Upper lobe of left lung (tissue), 6 donors: Measurements from ENCODE around the gene DOCK1. TPM values are rescaled to one million over a fixed set of nuclear protein-coding genes. Genes with fewer than 3 reads are reported as not detected.

Experiments
- ATAC-seq, 2 donors: fragments of 200-7000 bp; cut with Tn5 transposase; one replicate each; pipeline ENCODE4 v1.9.1; 2022; ENCODE audit warnings: mild to moderate bottlenecking in 2 of 2, moderate library complexity in 2 of 2; ENCODE audit not compliant: low FRiP score in 2 of 2
- DNase-seq, 2 donors: peaks; one replicate each; pipeline ENCODE4 v3.0.0-alpha.2; 2019 to 2020
- H3K27ac ChIP-seq, 4 donors: fragments of 200-600 bp; sonication (generic); one replicate each; pipeline ENCODE4 v1.5.1; 2016 to 2019
- H3K27me3 ChIP-seq, 4 donors: fragments of 200-600 bp; sonication (generic); one replicate each; pipeline ENCODE4 v1.5.1; 2017 to 2019
- H3K36me3 ChIP-seq, 4 donors: fragments of 200-600 bp; sonication (generic); one replicate each; pipeline ENCODE4 v1.5.1; 2016 to 2019
- H3K4me1 ChIP-seq, 4 donors: fragments of 200-600 bp; sonication (generic); one replicate each; pipeline ENCODE4 v1.5.1; 2018 to 2019
- H3K4me3 ChIP-seq, 4 donors: fragments of 200-600 bp; sonication (generic); one replicate each; pipeline ENCODE4 v1.5.1; 2017 to 2019; ENCODE audit warnings: mild to moderate bottlenecking in 2 of 4, moderate library complexity in 1 of 4
- H3K9me3 ChIP-seq, 4 donors: fragments of 200-600 bp; sonication (generic); one replicate each; pipeline ENCODE4 v1.5.1; 2018 to 2019
- EP300 ChIP-seq, 4 donors: sonication (generic); formaldehyde crosslinking; IDR thresholded peaks; one replicate each; pipeline ENCODE4 v1.5.1; 2017; ENCODE audit warnings: antibody characterized with exemption in 4 of 4, control low read depth in 2 of 4
- POLR2A ChIP-seq, 4 donors: fragments of 450-650 bp; IDR thresholded peaks; one replicate each; pipeline ENCODE4 v1.5.1; 2016 to 2017; ENCODE audit warnings: antibody characterized with exemption in 4 of 4, mild to moderate bottlenecking in 2 of 4
- POLR2AphosphoS5 ChIP-seq, 2 donors: sonication (generic); formaldehyde crosslinking; IDR thresholded peaks; one replicate each; pipeline ENCODE4 v1.5.1; 2017; ENCODE audit warnings: antibody characterized with exemption in 2 of 2
- WGBS, 2 donors: methylation state at CpG; one replicate each; pipeline ENCODE4 v1.1.5; 2017 to 2018; 5-methylcytosine and 5-hydroxymethylcytosine counted together
- total RNA-seq, 6 donors: library from RNA; depleted of rRNA in 4 of 6; stranded (reverse); fragments of >200 nt in 4 of 6; gene quantifications; one replicate each; pipeline versions ENCODE4 v1.1.0 to v1.2.1, GENCODE V29; 2016 to 2021
- TF ChIP-seq, protein P1 (sequence below), 6 experiments: fragments of 450-650 bp in 4 of 6; fragments of 200-600 bp in 2 of 6; sonication (generic) in 2 of 6; IDR thresholded peaks; one replicate each; pipeline ENCODE4 v1.5.1; 2016 to 2019; ENCODE audit warnings: antibody characterized with exemption in 6 of 6
- donor health status: DM: no; HTN: no; CAD: no; lungs with moderate emphysema.
- donor health status: DM: no; HTN: yes; CAD: no; lungs with severe emphysema.

Gene DOCK1
- total RNA-seq, 6 donors from 2014 or later: 37.5 to 63.9 (median 45.8) TPM

DNA sequence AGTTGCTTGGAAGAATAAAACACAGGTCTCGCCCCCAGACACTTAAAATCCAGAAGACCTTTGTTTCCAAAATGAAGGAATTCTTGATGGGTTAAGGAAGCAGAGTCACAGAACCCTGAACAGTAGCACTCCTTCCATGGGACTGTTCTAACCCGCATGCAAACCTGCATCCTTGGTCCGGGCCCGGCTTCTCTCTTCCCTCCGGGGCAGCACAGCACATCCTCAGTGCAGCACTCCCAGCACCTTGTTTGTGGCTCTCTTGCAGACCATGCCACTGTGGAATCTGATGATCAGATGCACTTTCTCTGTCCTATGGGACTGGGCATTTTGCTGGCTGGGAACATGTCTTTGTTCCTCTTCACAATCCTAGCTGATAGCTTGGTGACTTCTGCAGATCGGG is 257.6 kb downstream of the DOCK1 start:
- Histone ChIP-seq H3K9me3 (no peaks in the 10 kb centered on the region), H3K4me1 (peaks cover 0 to 4% (median 2%) of the 10 kb centered on the region in 4 donors), H3K36me3 (no peaks in the 10 kb centered on the region), H3K27me3 (no peaks in the 10 kb centered on the region), H3K27ac (no peak overlapping the region), H3K4me3 (no peak overlapping the region)
- TF ChIP-seq, protein P1, sequence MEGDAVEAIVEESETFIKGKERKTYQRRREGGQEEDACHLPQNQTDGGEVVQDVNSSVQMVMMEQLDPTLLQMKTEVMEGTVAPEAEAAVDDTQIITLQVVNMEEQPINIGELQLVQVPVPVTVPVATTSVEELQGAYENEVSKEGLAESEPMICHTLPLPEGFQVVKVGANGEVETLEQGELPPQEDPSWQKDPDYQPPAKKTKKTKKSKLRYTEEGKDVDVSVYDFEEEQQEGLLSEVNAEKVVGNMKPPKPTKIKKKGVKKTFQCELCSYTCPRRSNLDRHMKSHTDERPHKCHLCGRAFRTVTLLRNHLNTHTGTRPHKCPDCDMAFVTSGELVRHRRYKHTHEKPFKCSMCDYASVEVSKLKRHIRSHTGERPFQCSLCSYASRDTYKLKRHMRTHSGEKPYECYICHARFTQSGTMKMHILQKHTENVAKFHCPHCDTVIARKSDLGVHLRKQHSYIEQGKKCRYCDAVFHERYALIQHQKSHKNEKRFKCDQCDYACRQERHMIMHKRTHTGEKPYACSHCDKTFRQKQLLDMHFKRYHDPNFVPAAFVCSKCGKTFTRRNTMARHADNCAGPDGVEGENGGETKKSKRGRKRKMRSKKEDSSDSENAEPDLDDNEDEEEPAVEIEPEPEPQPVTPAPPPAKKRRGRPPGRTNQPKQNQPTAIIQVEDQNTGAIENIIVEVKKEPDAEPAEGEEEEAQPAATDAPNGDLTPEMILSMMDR (IDR thresholded peaks at IDR 0.05): no peak
- no peak for TF ChIP-seq EP300 (IDR thresholded peaks at IDR 0.05)
- no peak for TF ChIP-seq POLR2AphosphoS5 (IDR thresholded peaks at IDR 0.05)
- no peak for TF ChIP-seq POLR2A (IDR thresholded peaks at IDR 0.05)
- DNase-seq (no peak), ATAC-seq (no peak)
- 95 to 96% methylated on average over 6 of the region's 6 CpGs for WGBS, 2 donors

DNA sequence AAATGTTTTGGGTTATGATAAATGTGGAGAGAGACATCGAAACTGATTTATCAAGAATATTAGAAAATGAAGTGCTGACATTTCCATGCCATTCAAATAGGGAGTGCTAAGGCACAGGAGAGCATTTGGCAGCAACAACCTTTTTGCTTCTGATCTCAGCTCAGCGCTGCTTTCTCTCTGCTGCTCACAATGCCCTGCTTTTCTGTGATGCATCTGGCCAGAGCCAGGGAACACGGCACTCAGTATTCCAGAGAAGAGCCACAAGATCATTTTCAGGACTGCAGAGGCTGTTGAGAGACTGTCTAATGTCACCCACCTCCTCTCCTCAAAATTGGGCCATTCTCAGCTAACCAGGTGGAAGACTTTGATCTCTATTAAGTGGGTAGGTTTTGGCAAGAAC is 263.0 kb downstream of the DOCK1 start:
- Histone ChIP-seq H3K27me3 (no peaks in the 10 kb centered on the region), H3K27ac (no peak overlapping the region), H3K9me3 (no peaks in the 10 kb centered on the region), H3K4me3 (no peak overlapping the region), H3K36me3 (no peaks in the 10 kb centered on the region), H3K4me1 (peaks cover 0 to 2% (median 0%) of the 10 kb centered on the region in 4 donors)
- WGBS, 2 donors: 82% methylated on average over 3 of the region's 3 CpGs
- TF ChIP-seq POLR2A (IDR thresholded peaks at IDR 0.05) (no peak), EP300 (IDR thresholded peaks at IDR 0.05) (no peak), POLR2AphosphoS5 (IDR thresholded peaks at IDR 0.05) (no peak)
- TF ChIP-seq, protein P1 (IDR thresholded peaks at IDR 0.05): no peak
- no peak for ATAC-seq
- DNase-seq: no peak

DNA sequence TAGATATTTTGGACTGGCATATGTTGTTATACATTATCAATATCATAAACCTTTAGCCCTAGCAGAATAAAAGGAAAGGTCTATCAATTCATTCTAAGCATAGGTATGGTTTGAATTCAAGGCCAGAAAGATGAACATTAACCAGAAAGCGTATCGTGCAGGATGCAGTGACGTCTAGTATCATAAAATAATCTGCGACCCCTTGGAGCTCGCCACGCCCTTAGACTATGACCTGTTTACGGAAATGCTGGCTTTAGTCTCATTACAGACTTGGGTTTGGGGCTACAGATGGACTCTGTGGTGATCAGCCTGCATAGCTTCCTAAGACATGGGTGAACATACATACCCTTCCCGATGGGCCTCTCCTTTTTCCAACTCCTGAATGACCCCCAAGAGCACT is 269.6 kb downstream of the DOCK1 start:
- TF ChIP-seq, protein P1 (IDR thresholded peaks at IDR 0.05): no peak
- TF ChIP-seq POLR2A (IDR thresholded peaks at IDR 0.05) (no peak), POLR2AphosphoS5 (IDR thresholded peaks at IDR 0.05) (no peak), EP300 (IDR thresholded peaks at IDR 0.05) (no peak)
- H3K36me3 ChIP-seq: peaks cover 0 to 7% (median 0%) of the 10 kb centered on the region in 4 donors
- H3K4me3 ChIP-seq: no peak overlapping the region
- H3K9me3 ChIP-seq: no peaks in the 10 kb centered on the region
- no peak overlapping the region for H3K27ac ChIP-seq
- WGBS, 2 donors: 95 to 97% methylated on average over 8 of the region's 8 CpGs
- ATAC-seq (no peak), DNase-seq (no peak)
- no peaks in the 10 kb centered on the region for H3K4me1 ChIP-seq
- no peaks in the 10 kb centered on the region for H3K27me3 ChIP-seq

DNA sequence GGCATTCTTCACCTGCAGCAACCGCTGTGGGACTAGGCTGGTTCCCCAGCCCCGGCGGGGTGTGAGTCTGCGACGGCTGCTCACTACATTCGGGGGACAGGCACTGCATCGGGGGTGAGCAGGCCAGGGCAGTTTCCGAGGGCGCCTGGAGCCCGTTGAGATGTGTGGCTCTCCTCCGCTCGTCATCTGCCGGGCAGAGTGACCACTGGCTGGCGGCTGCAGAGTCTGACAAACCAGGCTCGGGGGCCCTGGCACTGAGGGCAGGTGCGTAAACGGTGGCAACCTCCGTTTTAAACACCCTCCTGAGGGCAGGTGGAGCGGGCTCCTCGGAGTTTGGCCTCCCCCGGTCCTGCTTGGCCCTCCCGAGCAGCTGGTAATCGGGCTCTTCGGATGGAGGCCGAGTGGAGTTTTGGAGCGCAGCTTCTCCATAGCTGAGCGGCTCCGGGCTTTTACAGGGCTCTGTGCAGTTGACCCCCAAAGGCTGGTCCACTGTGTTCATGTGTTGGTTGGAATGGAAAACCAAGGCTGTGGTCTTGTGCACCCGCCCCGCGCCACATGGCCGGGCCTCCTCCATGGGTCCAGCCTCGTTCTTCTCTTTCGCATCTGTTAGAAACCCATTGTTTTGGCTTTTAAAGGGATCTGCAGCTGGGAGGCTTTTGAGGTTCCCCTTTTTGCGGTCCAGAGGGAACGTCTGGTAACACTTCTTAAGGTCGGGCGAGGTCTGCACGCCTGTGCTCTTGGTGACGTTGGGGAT is 270.3 kb downstream of the DOCK1 start:
- Histone ChIP-seq H3K36me3 (peaks cover 0 to 7% (median 0%) of the 10 kb centered on the region in 4 donors), H3K4me3 (no peak overlapping the region), H3K27ac (no peak overlapping the region), H3K9me3 (no peaks in the 10 kb centered on the region), H3K4me1 (no peaks in the 10 kb centered on the region), H3K27me3 (no peaks in the 10 kb centered on the region)
- TF ChIP-seq EP300 (IDR thresholded peaks at IDR 0.05) (no peak), POLR2A (IDR thresholded peaks at IDR 0.05) (no peak), POLR2AphosphoS5 (IDR thresholded peaks at IDR 0.05) (no peak)
- TF ChIP-seq, protein P1 (IDR thresholded peaks at IDR 0.05): no peak
- 95 to 96% methylated on average over 13 to 40 of the region's 40 CpGs for WGBS, 2 donors
- DNase-seq (peak in 1 of 2 donors; percentile 70), ATAC-seq (no peak)

DNA sequence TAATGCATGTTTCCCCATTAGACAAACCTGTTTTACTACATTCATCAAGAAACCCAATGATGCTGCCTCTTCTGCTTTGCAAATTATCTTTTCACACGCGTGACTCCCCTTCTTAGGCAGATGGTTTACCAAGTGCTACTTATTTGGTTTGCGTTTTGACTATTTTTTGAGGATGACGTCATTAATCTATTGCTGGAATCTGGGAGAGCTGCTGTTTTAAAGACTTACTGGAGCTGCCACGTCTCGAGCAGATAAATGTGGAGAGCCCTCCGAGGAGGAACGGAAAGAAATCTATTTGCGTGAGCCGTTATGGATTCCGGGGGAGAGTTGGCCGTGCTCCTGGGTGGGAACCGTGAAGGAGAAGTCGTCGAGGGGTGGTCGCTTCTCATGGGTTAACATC is 271.4 kb downstream of the DOCK1 start:
- WGBS, 2 donors: 90 to 93% methylated on average over 16 of the region's 16 CpGs
- Histone ChIP-seq H3K4me3 (no peak overlapping the region), H3K9me3 (no peaks in the 10 kb centered on the region), H3K27me3 (no peaks in the 10 kb centered on the region), H3K36me3 (peaks cover 0 to 7% (median 0%) of the 10 kb centered on the region in 4 donors), H3K27ac (no peak overlapping the region), H3K4me1 (no peaks in the 10 kb centered on the region)
- no peak for DNase-seq
- TF ChIP-seq POLR2A (IDR thresholded peaks at IDR 0.05) (no peak), POLR2AphosphoS5 (IDR thresholded peaks at IDR 0.05) (no peak), EP300 (IDR thresholded peaks at IDR 0.05) (no peak)
- TF ChIP-seq, protein P1 (IDR thresholded peaks at IDR 0.05): no peak
- ATAC-seq: no peak
